ENCODE data around the gene KRTAP2-1. TPM values are rescaled to one million over a fixed set of nuclear protein-coding genes. Genes with fewer than 3 reads are reported as not detected.

KRTAP2-1 gene
- total RNA-seq, 1 experiment from 2014 or later = not detected

DNA sequence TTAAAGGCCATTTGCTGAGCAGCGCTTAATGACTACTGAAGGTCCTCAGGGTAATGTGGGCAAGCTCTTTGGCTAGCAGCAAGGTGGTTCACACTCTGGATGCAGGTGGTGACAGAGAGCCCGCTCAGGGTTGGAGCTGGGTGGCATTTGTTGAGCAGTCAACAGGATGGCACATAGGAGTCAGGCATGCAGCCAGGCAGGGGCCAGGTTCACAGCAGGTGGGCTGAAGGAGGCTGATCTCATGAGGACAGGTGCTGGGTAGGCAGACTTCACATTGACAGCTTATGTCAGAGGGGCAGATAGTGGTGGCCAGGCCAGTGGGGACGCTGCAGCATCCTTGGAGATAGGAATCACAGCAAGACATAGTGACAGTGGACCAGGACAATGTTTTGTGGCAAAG is 42.7 kb downstream of the KRTAP2-1 start:
- no peak overlapping the region for H3K27ac ChIP-seq (ENCODE audit: low read depth, low read length)
- no peaks in the 10 kb centered on the region for H3K36me3 ChIP-seq (ENCODE audit: control insufficient read depth in 1 of 2, insufficient read depth in 2 of 2, low read length in 2 of 2)
- TF ChIP-seq EZH2 (IDR thresholded peaks at IDR 0.05) (no peak), ZFX (IDR thresholded peaks at IDR 0.05) (no peak)
- no peaks in the 10 kb centered on the region for H3K9me3 ChIP-seq (ENCODE audit: control insufficient read depth in 1 of 2, insufficient read depth in 1 of 2, low read depth in 1 of 2, low read length in 2 of 2)
- no peak overlapping the region for H2AFZ ChIP-seq (ENCODE audit: low read depth, low read length, poor library complexity, severe bottlenecking)
- BruUV-seq (replicated peaks) = no TSS peak
- H3K4me1 ChIP-seq (ENCODE audit: control insufficient read depth in 1 of 2, insufficient read depth in 2 of 2, low read length in 2 of 2) = peaks cover 0 to 6% of the 10 kb centered on the region in 2 experiments; a peak in 2 of 4 replicates
- intact Hi-C loops (cut with micrococcal nuclease) = no loop called here
- DNase-seq (ENCODE audit: low read depth, low spot score) (no peak), ATAC-seq (no peak)
- no peak overlapping the region for H3K9ac ChIP-seq (ENCODE audit: low read length)
- RAD21 ChIA-PET (ENCODE audit: low non-redundant PET in 1 of 2, low total read pairs in 2 of 2, uncharacterized antibody in 2 of 2, unreplicated experiment in 2 of 2) = no interaction called here
- H3K27me3 ChIP-seq (ENCODE audit: insufficient read depth, low read length) = no peaks in the 10 kb centered on the region
- H3K9me2 ChIP-seq (ENCODE audit: insufficient read depth) = no peaks in the 10 kb centered on the region
- POLR2A ChIA-PET = interaction anchor here (0.7 to 1.1 kb wide), 2 partner anchors 17 to 510 kb away, joined by 3 read pairs; no protein-coding TSS in a partner anchor
- no peaks in the 10 kb centered on the region for H3K79me2 ChIP-seq (ENCODE audit: insufficient read depth, low read length)
- H3K4me3 ChIP-seq (replicated peaks in 1 of 2; ENCODE audit: low read depth in 1 of 2, low read length in 2 of 2) = no peak overlapping the region
- H3K4me2 ChIP-seq (ENCODE audit: low read length) = no peak overlapping the region
- CTCF ChIA-PET = no interaction called here
- H4K20me1 ChIP-seq (ENCODE audit: insufficient read depth) = no peaks in the 10 kb centered on the region

DNA sequence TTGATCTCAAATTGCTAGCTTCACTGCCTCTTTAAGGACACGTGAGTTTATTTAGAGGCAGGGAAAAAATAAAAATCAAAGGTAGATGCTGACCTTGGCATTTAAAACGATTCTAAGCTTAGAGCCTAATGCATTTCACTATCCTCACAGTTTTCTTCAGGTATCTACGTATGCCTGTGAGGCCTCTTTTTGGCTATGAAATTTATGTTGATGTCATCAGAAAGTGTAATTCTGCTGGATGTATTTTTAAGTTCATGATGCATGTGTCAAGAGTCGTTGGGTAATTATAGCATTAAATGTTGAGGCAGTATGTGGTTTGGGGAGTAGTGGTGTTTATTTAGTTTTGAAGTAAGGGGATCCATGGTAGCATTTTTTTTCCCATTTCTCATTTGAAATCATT is 43.2 kb downstream of the KRTAP2-1 start:
- Histone ChIP-seq H3K4me3 (replicated peaks in 1 of 2; ENCODE audit: low read depth in 1 of 2, low read length in 2 of 2) (no peak overlapping the region), H3K36me3 (ENCODE audit: control insufficient read depth in 1 of 2, insufficient read depth in 2 of 2, low read length in 2 of 2) (no peaks in the 10 kb centered on the region), H3K9me2 (ENCODE audit: insufficient read depth) (no peaks in the 10 kb centered on the region), H2AFZ (ENCODE audit: low read depth, low read length, poor library complexity, severe bottlenecking) (no peak overlapping the region), H3K79me2 (ENCODE audit: insufficient read depth, low read length) (no peaks in the 10 kb centered on the region), H3K4me1 (ENCODE audit: control insufficient read depth in 1 of 2, insufficient read depth in 2 of 2, low read length in 2 of 2) (peaks cover 0 to 1% of the 10 kb centered on the region in 2 experiments; a peak in 2 of 4 replicates), H3K9ac (ENCODE audit: low read length) (no peak overlapping the region), H3K4me2 (ENCODE audit: low read length) (no peak overlapping the region), H3K27ac (ENCODE audit: low read depth, low read length) (no peak overlapping the region), H3K9me3 (ENCODE audit: control insufficient read depth in 1 of 2, insufficient read depth in 1 of 2, low read depth in 1 of 2, low read length in 2 of 2) (no peaks in the 10 kb centered on the region), H4K20me1 (ENCODE audit: insufficient read depth) (no peaks in the 10 kb centered on the region), H3K27me3 (ENCODE audit: insufficient read depth, low read length) (no peaks in the 10 kb centered on the region)
- ATAC-seq (no peak), DNase-seq (ENCODE audit: low read depth, low spot score) (no peak)
- ChIA-PET POLR2A (interaction anchor here (0.7 to 1.1 kb wide), 2 partner anchors 16 to 511 kb away, joined by 3 read pairs; no protein-coding TSS in a partner anchor), RAD21 (ENCODE audit: low non-redundant PET in 1 of 2, low total read pairs in 2 of 2, uncharacterized antibody in 2 of 2, unreplicated experiment in 2 of 2) (no interaction called here), CTCF (no interaction called here)
- no peak for TF ChIP-seq SRF (IDR thresholded peaks at IDR 0.05; ENCODE audit: low read depth)
- TF ChIP-seq, protein P1, sequence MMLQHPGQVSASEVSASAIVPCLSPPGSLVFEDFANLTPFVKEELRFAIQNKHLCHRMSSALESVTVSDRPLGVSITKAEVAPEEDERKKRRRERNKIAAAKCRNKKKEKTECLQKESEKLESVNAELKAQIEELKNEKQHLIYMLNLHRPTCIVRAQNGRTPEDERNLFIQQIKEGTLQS (IDR thresholded peaks at IDR 0.05) = no peak
- TF ChIP-seq EZH2phosphoT487 (IDR thresholded peaks at IDR 0.05; ENCODE audit: borderline replicate concordance) = no peak
- TF ChIP-seq, protein P2, sequence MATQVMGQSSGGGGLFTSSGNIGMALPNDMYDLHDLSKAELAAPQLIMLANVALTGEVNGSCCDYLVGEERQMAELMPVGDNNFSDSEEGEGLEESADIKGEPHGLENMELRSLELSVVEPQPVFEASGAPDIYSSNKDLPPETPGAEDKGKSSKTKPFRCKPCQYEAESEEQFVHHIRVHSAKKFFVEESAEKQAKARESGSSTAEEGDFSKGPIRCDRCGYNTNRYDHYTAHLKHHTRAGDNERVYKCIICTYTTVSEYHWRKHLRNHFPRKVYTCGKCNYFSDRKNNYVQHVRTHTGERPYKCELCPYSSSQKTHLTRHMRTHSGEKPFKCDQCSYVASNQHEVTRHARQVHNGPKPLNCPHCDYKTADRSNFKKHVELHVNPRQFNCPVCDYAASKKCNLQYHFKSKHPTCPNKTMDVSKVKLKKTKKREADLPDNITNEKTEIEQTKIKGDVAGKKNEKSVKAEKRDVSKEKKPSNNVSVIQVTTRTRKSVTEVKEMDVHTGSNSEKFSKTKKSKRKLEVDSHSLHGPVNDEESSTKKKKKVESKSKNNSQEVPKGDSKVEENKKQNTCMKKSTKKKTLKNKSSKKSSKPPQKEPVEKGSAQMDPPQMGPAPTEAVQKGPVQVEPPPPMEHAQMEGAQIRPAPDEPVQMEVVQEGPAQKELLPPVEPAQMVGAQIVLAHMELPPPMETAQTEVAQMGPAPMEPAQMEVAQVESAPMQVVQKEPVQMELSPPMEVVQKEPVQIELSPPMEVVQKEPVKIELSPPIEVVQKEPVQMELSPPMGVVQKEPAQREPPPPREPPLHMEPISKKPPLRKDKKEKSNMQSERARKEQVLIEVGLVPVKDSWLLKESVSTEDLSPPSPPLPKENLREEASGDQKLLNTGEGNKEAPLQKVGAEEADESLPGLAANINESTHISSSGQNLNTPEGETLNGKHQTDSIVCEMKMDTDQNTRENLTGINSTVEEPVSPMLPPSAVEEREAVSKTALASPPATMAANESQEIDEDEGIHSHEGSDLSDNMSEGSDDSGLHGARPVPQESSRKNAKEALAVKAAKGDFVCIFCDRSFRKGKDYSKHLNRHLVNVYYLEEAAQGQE (IDR thresholded peaks at IDR 0.05; ENCODE audit: low read depth) = no peak
- no peak for TF ChIP-seq ZFX (IDR thresholded peaks at IDR 0.05)
- no peak for TF ChIP-seq SIN3A (IDR thresholded peaks at IDR 0.05; ENCODE audit: low read depth)
- no peak for TF ChIP-seq CBX3 (IDR thresholded peaks at IDR 0.05; ENCODE audit: low read depth)
- TF ChIP-seq, protein P3, sequence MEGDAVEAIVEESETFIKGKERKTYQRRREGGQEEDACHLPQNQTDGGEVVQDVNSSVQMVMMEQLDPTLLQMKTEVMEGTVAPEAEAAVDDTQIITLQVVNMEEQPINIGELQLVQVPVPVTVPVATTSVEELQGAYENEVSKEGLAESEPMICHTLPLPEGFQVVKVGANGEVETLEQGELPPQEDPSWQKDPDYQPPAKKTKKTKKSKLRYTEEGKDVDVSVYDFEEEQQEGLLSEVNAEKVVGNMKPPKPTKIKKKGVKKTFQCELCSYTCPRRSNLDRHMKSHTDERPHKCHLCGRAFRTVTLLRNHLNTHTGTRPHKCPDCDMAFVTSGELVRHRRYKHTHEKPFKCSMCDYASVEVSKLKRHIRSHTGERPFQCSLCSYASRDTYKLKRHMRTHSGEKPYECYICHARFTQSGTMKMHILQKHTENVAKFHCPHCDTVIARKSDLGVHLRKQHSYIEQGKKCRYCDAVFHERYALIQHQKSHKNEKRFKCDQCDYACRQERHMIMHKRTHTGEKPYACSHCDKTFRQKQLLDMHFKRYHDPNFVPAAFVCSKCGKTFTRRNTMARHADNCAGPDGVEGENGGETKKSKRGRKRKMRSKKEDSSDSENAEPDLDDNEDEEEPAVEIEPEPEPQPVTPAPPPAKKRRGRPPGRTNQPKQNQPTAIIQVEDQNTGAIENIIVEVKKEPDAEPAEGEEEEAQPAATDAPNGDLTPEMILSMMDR (IDR thresholded peaks at IDR 0.05 in 2 of 3, conservative IDR thresholded peaks at IDR 0.05 in 1 of 3; ENCODE audit: borderline replicate concordance in 1 of 3, insufficient read depth in 1 of 3, low read depth in 2 of 3, low read length in 2 of 3) = no peak
- TF ChIP-seq YY1 (IDR thresholded peaks at IDR 0.05; ENCODE audit: extremely low read depth, insufficient replicate concordance, low read depth, low read length) = no peak
- TF ChIP-seq CEBPB (IDR thresholded peaks at IDR 0.05; ENCODE audit: low read depth) = no peak
- TF ChIP-seq EZH2 (IDR thresholded peaks at IDR 0.05) = no peak
- intact Hi-C loops (cut with micrococcal nuclease) = no loop called here
- BruUV-seq (replicated peaks) = no TSS peak

Measured in HCT116 (cell line).